ENCODE data around the gene ARIH2. TPM values are rescaled to one million over a fixed set of nuclear protein-coding genes. Genes with fewer than 3 reads are reported as not detected.

Gene ARIH2
- total RNA-seq, 2 donors from 2014 or later: 43.1 to 99.5 TPM

DNA sequence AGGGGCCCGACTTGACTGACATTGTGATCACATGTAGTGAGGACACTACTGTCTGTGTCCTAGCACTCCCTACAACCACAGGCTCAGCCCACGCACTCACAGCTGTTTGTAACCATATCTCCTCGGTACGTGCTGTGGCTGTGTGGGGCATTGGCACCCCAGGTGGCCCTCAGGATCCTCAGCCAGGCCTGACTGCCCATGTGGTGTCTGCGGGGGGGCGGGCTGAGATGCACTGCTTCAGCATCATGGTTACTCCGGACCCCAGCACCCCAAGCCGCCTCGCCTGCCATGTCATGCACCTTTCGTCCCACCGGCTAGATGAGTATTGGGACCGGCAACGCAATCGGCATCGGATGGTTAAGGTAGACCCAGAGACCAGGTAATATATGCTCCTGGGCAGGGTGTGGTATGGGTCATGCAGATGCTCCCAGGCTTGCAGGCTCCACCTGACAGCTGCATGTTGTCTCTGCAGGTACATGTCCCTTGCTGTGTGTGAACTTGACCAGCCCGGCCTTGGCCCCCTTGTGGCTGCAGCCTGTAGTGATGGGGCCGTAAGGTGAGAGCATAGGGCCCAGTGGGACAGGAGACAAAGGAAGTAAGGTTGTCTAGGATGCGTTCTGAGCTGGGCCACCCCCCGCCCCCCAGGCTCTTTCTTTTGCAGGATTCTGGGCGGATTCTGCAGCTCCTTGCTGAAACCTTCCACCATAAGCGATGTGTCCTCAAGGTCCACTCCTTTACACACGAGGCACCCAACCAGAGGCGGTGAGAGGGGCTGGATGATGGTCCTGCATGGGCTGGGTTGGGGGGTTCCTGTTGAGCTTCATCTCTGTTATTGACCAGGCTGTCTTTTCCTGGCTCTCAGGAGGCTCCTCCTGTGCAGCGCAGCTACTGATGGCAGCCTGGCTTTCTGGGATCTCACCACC is 95.4 kb downstream of the ARIH2 start:
- Histone ChIP-seq H3K27me3 (no peaks in the 10 kb centered on the region), H3K4me3 (no peak overlapping the region), H3K9me3 (no peaks in the 10 kb centered on the region), H3K27ac (no peak overlapping the region), H3K36me3 (replicated peaks in 1 of 2; ENCODE audit: insufficient read depth in 1 of 2, low read depth in 2 of 2) (peaks cover 0 to 14% of the 10 kb centered on the region in 2 donors), H3K4me1 (peaks cover 47% of the 10 kb centered on the region)
- 82 to 92% methylated on average over 12 to 23 of the region's 24 CpGs for WGBS, 2 donors
- ATAC-seq (peak; percentile 23), DNase-seq (peak; percentile 49 to 65 (median 56))
- intact Hi-C loops (cut with DNase I): no loop called here
- TF ChIP-seq CTCF (IDR thresholded peaks at IDR 0.05) (peak in 6 of 7 experiments; percentile 27 to 51 (median 45)), POLR2A (IDR thresholded peaks at IDR 0.05) (no peak)

DNA sequence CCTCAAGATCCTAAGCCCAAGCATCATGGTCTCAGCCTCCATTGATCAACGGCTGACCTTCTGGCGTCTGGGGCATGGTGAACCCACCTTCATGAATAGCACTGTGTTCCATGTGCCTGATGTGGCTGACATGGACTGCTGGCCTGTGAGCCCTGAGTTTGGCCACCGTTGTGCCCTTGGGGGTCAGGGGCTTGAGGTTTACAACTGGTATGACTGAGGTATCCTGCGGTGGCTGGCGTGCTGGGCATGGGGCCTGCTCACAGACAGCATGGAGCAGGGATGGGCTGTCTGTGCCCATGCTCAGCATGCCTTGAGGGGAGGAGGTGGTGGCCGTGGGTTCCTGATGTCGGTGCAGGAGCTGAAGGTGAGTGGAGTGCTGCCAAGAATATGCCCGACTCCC is 96.4 kb downstream of the ARIH2 start:
- H3K27ac ChIP-seq: no peak overlapping the region
- DNase-seq: no peak
- H3K9me3 ChIP-seq: no peaks in the 10 kb centered on the region
- no peak for TF ChIP-seq POLR2A (IDR thresholded peaks at IDR 0.05)
- no peak for TF ChIP-seq CTCF (IDR thresholded peaks at IDR 0.05)
- no peak for ATAC-seq
- intact Hi-C loops (cut with DNase I): no loop called here
- H3K4me1 ChIP-seq: peaks cover 58% of the 10 kb centered on the region
- H3K27me3 ChIP-seq: no peaks in the 10 kb centered on the region
- H3K4me3 ChIP-seq: no peak overlapping the region
- H3K36me3 ChIP-seq (replicated peaks in 1 of 2; ENCODE audit: insufficient read depth in 1 of 2, low read depth in 2 of 2): peaks cover 0 to 14% of the 10 kb centered on the region in 2 donors
- WGBS, 2 donors: 74 to 85% methylated on average over 7 to 8 of the region's 8 CpGs

DNA sequence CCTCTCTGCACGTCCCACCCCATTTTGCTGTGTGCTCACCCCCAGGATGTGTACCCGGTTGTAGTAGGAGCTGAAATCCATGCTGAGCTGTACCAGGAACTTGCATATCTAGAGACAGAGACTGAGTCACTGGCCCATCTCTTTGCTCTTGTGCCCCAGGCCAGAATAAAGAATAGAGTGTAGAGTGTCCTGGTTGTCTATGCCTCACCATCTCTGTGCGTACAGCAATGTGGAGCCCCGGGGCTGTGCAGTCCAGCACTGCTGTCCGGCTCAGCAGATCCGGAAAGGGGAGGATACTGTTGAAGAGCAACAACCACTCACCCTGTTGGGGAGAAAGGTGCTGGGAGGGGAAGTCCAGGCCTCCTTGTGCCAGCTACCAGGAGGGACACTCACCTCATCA is 97.1 kb downstream of the ARIH2 start:
- WGBS, 2 donors: 80 to 86% methylated on average over 6 of the region's 6 CpGs
- Histone ChIP-seq H3K27ac (no peak overlapping the region), H3K4me3 (no peak overlapping the region), H3K27me3 (no peaks in the 10 kb centered on the region), H3K36me3 (replicated peaks in 1 of 2; ENCODE audit: insufficient read depth in 1 of 2, low read depth in 2 of 2) (peaks cover 0 to 14% of the 10 kb centered on the region in 2 donors), H3K9me3 (no peaks in the 10 kb centered on the region), H3K4me1 (peaks cover 64% of the 10 kb centered on the region)
- intact Hi-C loops (cut with DNase I): no loop called here
- no peak for TF ChIP-seq CTCF (IDR thresholded peaks at IDR 0.05)
- no peak for TF ChIP-seq POLR2A (IDR thresholded peaks at IDR 0.05)
- ATAC-seq: no peak
- no peak for DNase-seq

- H3K9me3 ChIP-seq: no peaks in the 10 kb centered on the region
- no peak overlapping the region for H3K4me3 ChIP-seq
- peaks cover 59% of the 10 kb centered on the region for H3K4me1 ChIP-seq
- peaks cover 0 to 14% of the 10 kb centered on the region in 2 donors for H3K36me3 ChIP-seq (replicated peaks in 1 of 2; ENCODE audit: insufficient read depth in 1 of 2, low read depth in 2 of 2)
- no peaks in the 10 kb centered on the region for H3K27me3 ChIP-seq
- WGBS, 2 donors: 74 to 85% methylated on average over 4 to 6 of the region's 6 CpGs
- ATAC-seq (no peak), DNase-seq (no peak)
- no peak for TF ChIP-seq POLR2A (IDR thresholded peaks at IDR 0.05)
- no peak for TF ChIP-seq CTCF (IDR thresholded peaks at IDR 0.05)
- H3K27ac ChIP-seq: peak overlapping the region in 1 of 4 donors; percentile 87
- intact Hi-C loops (cut with DNase I): no loop called here
Measured at GRCh38 chr3:49016414-49017228, 98.0 kb downstream of the ARIH2 start.
